ENCODE results near the gene IKZF1. TPM values are rescaled to one million over a fixed set of nuclear protein-coding genes. Genes with fewer than 3 reads are reported as not detected.
A peak's percentile ranks its signal among the peaks of the same experiment; 100 is the strongest.

The IKZF1 gene
- total RNA-seq, 6 donors from 2014 or later = 33.8 to 65.1 (median 49.8) TPM

DNA sequence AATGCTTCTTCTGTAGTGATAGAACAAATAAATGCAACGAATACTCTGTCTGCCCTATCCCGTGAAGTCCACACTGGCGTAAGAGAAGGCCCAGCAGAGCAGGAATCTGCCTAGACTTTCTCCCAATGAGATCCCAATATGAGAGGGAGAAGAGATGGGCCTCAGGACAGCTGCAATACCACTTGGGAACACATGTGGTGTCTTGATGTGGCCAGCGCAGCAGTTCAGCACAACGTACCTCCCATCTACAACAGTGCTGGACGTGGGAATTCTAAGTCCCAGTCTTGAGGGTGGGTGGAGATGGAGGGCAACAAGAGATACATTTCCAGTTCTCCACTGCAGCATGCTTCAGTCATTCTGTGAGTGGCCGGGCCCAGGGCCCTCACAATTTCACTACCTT lies 99.9 kb downstream of the IKZF1 start:
- Histone ChIP-seq H3K4me1 (peaks cover 0 to 6% (median 0%) of the 10 kb centered on the region in 4 donors), H3K27me3 (no peaks in the 10 kb centered on the region), H3K4me3 (no peak overlapping the region), H3K27ac (no peak overlapping the region), H3K9me3 (no peaks in the 10 kb centered on the region), H3K36me3 (peaks cover 0 to 13% (median 5%) of the 10 kb centered on the region in 4 donors)
- ATAC-seq (ENCODE audit: low FRiP score in 2 of 2) (no peak), DNase-seq (no peak)
- no peak for TF ChIP-seq EP300 (IDR thresholded peaks at IDR 0.05)
- no peak for TF ChIP-seq POLR2A (IDR thresholded peaks at IDR 0.05)
- no peak for TF ChIP-seq CTCF (IDR thresholded peaks at IDR 0.05)
- TF ChIP-seq POLR2AphosphoS5 (IDR thresholded peaks at IDR 0.05) = no peak
- WGBS, 2 donors = 77 to 89% methylated on average over 7 of the region's 7 CpGs

DNA sequence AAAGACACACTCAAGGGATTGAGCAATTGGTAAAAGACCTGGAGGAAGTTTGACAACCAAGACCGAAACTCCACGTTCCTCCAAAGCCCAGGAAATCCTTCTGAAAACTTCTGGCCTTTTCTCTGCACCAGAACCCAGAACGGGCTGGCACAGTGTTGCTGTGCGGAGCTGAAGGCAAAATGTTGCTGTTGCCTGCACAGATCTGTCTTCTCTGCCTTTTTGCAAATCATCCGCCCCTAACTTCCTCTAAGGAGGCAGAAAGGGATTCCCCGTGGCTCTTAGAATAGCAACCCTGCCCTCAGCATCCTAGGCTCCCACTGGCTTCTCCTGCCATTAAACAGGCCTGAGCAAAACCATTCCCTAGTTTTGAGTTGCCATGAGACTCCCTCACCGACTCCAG lies 100.7 kb downstream of the IKZF1 start:
- Histone ChIP-seq H3K27ac (no peak overlapping the region), H3K27me3 (no peaks in the 10 kb centered on the region), H3K9me3 (no peaks in the 10 kb centered on the region), H3K4me3 (no peak overlapping the region), H3K4me1 (peaks cover 0 to 1% (median 0%) of the 10 kb centered on the region in 4 donors), H3K36me3 (peaks cover 0 to 9% (median 2%) of the 10 kb centered on the region in 4 donors)
- TF ChIP-seq EP300 (IDR thresholded peaks at IDR 0.05) = no peak
- TF ChIP-seq POLR2AphosphoS5 (IDR thresholded peaks at IDR 0.05) = no peak
- no peak for TF ChIP-seq POLR2A (IDR thresholded peaks at IDR 0.05)
- no peak for TF ChIP-seq CTCF (IDR thresholded peaks at IDR 0.05)
- DNase-seq = no peak
- ATAC-seq (ENCODE audit: low FRiP score in 2 of 2) = no peak
- 74 to 83% methylated on average over 7 of the region's 7 CpGs for WGBS, 2 donors

- Histone ChIP-seq H3K9me3 (no peaks in the 10 kb centered on the region), H3K27me3 (no peaks in the 10 kb centered on the region), H3K4me3 (no peak overlapping the region), H3K4me1 (no peaks in the 10 kb centered on the region), H3K36me3 (no peaks in the 10 kb centered on the region), H3K27ac (no peak overlapping the region)
- ATAC-seq (ENCODE audit: low FRiP score in 2 of 2) (no peak), DNase-seq (no peak)
- 55 to 70% methylated on average over 4 to 5 of the region's 5 CpGs for WGBS, 2 donors
- TF ChIP-seq POLR2AphosphoS5 (IDR thresholded peaks at IDR 0.05) (no peak), POLR2A (IDR thresholded peaks at IDR 0.05) (no peak), CTCF (IDR thresholded peaks at IDR 0.05) (no peak), EP300 (IDR thresholded peaks at IDR 0.05) (no peak)
These were observed 102.4 kb downstream of the IKZF1 start for GRCh38 chr7:50406935-50407334.

- TF ChIP-seq POLR2A (IDR thresholded peaks at IDR 0.05) = no peak
- no peak for TF ChIP-seq POLR2AphosphoS5 (IDR thresholded peaks at IDR 0.05)
- no peak for TF ChIP-seq EP300 (IDR thresholded peaks at IDR 0.05)
- TF ChIP-seq CTCF (IDR thresholded peaks at IDR 0.05) = no peak
- Histone ChIP-seq H3K9me3 (no peaks in the 10 kb centered on the region), H3K27me3 (no peaks in the 10 kb centered on the region), H3K36me3 (no peaks in the 10 kb centered on the region), H3K4me1 (no peaks in the 10 kb centered on the region), H3K4me3 (no peak overlapping the region), H3K27ac (peak overlapping the region in 1 of 4 donors; percentile 0)
- peak in 1 of 2 donors; percentile 46 for ATAC-seq (ENCODE audit: low FRiP score in 2 of 2)
- WGBS, 2 donors = 69 to 78% methylated on average over 13 to 17 of the region's 17 CpGs
- DNase-seq = peak in 1 of 2 donors; percentile 68
These were observed 105.6 kb downstream of the IKZF1 start for GRCh38 chr7:50409856-50410745.
